Lower leg skin (tissue), 3 donors: ENCODE measurements around the gene RERE.

Experiments
- POLR2A ChIP-seq, 2 donors: fragments of 450-650 bp; IDR thresholded peaks; one replicate each; pipeline ENCODE4 v1.6.1; 2016 to 2017; ENCODE audit warnings: antibody characterized with exemption in 2 of 2, mild to moderate bottlenecking in 1 of 2, moderate library complexity in 1 of 2
- TF ChIP-seq, protein P1 (sequence below), 3 donors: fragments of 450-650 bp; IDR thresholded peaks; one replicate each; pipeline ENCODE4 v1.5.1; 2016; ENCODE audit warnings: antibody characterized with exemption in 3 of 3, mild to moderate bottlenecking in 3 of 3, moderate library complexity in 2 of 3

DNA sequence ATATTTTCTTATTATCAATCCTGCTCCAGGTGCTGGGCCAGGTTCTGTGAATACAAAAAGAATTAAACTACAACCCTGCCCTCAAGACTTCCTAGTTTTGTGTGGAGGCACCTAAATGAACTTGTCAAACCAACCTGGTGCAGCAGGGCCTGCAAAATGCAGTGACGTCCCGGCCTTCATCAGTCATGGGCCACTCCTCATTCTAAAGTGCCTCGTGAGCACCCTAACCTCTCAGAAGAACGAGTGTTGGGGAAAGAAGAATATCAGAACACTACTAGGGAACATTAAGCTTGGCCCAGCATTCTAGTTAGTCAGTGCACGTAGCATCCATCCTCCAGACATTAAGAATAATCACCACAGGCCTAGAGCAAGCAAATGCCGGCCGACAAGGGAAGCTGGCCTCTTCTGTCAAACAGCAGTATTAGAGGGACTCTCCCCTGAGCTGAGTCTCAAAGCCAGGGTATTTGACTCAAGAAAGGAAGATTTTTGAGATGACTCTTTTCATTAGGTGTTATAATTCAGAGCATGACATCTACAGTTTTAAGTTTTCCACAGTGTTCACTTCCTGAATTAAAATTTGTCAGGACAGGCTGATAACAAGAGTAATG is 361.6 kb downstream of the RERE start:
- TF ChIP-seq, protein P1, sequence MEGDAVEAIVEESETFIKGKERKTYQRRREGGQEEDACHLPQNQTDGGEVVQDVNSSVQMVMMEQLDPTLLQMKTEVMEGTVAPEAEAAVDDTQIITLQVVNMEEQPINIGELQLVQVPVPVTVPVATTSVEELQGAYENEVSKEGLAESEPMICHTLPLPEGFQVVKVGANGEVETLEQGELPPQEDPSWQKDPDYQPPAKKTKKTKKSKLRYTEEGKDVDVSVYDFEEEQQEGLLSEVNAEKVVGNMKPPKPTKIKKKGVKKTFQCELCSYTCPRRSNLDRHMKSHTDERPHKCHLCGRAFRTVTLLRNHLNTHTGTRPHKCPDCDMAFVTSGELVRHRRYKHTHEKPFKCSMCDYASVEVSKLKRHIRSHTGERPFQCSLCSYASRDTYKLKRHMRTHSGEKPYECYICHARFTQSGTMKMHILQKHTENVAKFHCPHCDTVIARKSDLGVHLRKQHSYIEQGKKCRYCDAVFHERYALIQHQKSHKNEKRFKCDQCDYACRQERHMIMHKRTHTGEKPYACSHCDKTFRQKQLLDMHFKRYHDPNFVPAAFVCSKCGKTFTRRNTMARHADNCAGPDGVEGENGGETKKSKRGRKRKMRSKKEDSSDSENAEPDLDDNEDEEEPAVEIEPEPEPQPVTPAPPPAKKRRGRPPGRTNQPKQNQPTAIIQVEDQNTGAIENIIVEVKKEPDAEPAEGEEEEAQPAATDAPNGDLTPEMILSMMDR (IDR thresholded peaks at IDR 0.05): no peak
- TF ChIP-seq POLR2A (IDR thresholded peaks at IDR 0.05): no peak
